ENCODE data around the gene DCST1.

DCST1 gene

DNA sequence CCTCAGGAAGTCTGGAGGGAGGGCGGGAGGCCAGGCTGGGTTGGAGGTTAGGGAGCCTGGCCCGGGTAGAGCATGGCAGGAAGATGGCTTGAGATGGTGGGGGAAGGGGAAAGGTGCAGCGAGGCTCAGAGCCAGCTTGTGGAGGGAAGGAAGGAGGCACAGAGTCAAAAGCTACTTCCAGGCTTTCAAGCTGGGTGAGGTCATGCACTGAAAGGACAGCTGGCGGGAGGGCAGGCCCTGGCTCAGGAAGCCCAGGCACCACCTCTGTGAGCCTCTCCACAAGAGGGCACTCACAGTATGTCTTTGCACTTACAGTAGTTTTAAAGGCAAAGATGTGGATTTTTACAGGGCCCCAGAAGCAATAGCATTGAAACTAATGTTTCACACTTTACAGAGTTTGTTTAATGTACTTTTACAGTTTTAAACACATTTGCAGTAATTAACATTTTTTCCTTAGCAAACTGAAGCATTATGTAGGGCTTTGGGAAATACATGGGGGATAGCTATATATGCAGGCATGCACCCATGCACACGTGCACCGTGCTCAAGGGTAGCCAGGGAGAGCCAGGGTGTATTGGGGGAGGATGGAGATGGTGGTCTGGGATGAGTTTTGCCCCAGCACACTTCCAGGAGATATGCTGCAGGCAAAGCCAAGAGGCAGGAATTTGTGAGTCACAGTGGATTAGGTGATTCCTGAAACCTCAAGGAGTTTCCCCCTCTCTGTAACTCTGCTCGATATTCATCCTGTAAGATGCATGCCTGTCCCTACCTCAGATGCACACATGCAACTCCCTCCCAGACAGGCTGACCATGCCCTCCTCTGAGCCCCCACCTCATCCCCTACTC is 11.4 kb downstream of the DCST1 start:
- H3K9me3 ChIP-seq (ENCODE audit: control insufficient read depth, low read length) = no peaks in the 10 kb centered on the region
- H3K36me3 ChIP-seq (ENCODE audit: control insufficient read depth, insufficient read depth, low read length) = no peaks in the 10 kb centered on the region
- peaks cover 23% of the 10 kb centered on the region for H3K4me1 ChIP-seq (ENCODE audit: control insufficient read depth, insufficient read depth, low read length)
- no peak overlapping the region for H3K27ac ChIP-seq (ENCODE audit: insufficient read depth, low read depth, low read length, poor library complexity, severe bottlenecking)
- 54 to 59% methylated on average over 7 of the region's 7 CpGs for WGBS, 2 experiments
- no peaks in the 10 kb centered on the region for H3K27me3 ChIP-seq (ENCODE audit: control insufficient read depth, insufficient read depth, low read length, poor library complexity, severe bottlenecking)
- no peak overlapping the region for H3K4me3 ChIP-seq (ENCODE audit: insufficient read depth, low read depth, low read length)

DNA sequence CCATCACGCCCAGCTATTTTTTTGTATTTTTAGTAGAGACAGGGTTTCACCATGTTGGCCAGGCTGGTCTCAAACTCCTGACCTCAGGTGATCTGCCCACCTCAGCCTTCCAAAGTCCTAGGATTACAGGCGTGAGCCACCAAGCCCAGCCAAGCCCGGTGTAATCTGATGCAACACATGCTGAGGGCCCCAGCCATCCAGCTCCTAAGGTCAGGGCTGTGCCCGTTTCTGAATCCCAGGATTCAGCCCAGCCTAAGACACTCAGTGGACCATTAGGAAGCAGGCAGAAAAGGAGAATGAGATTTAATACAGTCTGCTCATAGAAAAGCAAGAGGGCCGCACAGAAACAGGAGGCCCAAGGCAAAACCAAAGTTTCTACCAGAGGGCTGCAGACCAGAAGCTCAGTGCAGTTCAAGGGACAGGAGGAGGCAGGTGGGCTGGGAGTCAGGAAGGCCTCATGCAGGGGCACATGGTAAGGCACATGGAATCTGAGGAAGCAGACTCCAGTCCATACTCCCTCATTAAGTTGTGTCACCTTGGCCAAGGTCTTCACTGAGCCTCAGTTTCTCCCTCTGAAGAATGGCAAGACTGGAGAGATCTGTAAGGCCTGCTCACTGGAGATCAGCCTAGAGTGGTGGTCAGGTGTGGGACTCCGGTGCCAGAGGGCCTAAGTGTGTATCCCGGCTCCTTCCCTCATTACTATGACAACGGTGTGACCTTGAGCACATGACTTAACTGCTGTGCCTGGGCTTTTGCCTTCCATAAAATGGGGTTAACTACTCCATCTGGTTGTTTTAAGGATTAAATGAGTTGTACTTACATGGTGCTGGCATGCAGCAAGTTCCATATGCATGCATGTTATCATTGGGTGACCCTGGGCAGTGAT is 15.1 kb downstream of the DCST1 start:
- peaks cover 34% of the 10 kb centered on the region for H3K4me1 ChIP-seq (ENCODE audit: control insufficient read depth, insufficient read depth, low read length)
- H3K4me3 ChIP-seq (ENCODE audit: insufficient read depth, low read depth, low read length) = no peak overlapping the region
- no peaks in the 10 kb centered on the region for H3K9me3 ChIP-seq (ENCODE audit: control insufficient read depth, low read length)
- H3K27me3 ChIP-seq (ENCODE audit: control insufficient read depth, insufficient read depth, low read length, poor library complexity, severe bottlenecking) = peaks cover 22% of the 10 kb centered on the region
- WGBS, 2 experiments = 90% methylated on average over 8 of the region's 8 CpGs
- no peak overlapping the region for H3K27ac ChIP-seq (ENCODE audit: insufficient read depth, low read depth, low read length, poor library complexity, severe bottlenecking)
- H3K36me3 ChIP-seq (ENCODE audit: control insufficient read depth, insufficient read depth, low read length) = no peaks in the 10 kb centered on the region

DNA sequence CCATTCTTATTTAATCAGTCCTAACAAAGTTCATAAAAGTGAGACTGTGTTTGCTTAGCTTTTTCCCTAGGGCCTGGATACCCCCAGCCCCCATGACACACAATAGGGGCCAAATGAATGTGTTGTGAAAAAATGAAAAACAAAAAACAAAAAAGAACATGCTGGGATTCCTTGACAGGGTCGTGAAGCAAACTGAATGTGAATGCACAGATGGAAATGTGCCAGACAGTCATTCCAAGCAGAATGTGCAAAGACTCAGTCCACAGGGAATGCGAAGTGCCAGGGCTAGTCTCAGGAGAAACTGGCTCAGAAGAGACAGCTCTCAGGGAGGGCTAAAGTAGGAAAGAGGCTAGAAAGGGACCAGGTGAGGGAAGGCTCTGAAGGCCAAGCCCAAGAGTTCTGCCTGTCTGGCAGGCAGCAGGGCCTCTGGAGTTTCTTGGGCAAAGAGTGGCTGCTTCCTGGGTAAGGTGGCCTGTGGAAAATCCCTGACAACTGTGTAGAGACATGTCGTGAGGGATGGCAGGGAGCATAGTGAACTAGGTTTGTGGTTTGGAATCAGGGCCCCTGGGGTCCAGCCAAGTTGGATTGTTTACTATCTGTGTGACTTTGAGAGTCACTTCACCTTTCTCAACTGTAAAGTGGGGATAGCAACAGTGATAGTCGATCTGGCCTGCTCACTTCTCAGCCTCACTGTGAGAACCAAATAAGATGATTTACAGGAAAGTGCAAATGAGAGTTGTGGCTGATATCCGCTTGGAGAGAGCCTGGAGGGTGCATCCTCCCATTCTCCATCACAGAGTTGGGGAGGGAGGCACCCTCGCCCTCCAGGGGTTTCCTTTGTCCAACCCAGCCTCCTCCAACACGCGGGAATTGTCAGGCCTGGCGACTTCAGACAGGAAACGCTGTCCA is 16.3 kb downstream of the DCST1 start:
- peaks cover 22% of the 10 kb centered on the region for H3K27me3 ChIP-seq (ENCODE audit: control insufficient read depth, insufficient read depth, low read length, poor library complexity, severe bottlenecking)
- 35 to 39% methylated on average over 10 of the region's 10 CpGs for WGBS, 2 experiments
- H3K4me1 ChIP-seq (ENCODE audit: control insufficient read depth, insufficient read depth, low read length) = peaks cover 28% of the 10 kb centered on the region
- H3K36me3 ChIP-seq (ENCODE audit: control insufficient read depth, insufficient read depth, low read length) = no peaks in the 10 kb centered on the region
- peak overlapping the region; percentile 74 for H3K4me3 ChIP-seq (ENCODE audit: insufficient read depth, low read depth, low read length)
- H3K9me3 ChIP-seq (ENCODE audit: control insufficient read depth, low read length) = no peaks in the 10 kb centered on the region
- H3K27ac ChIP-seq (ENCODE audit: insufficient read depth, low read depth, low read length, poor library complexity, severe bottlenecking) = no peak overlapping the region

DNA sequence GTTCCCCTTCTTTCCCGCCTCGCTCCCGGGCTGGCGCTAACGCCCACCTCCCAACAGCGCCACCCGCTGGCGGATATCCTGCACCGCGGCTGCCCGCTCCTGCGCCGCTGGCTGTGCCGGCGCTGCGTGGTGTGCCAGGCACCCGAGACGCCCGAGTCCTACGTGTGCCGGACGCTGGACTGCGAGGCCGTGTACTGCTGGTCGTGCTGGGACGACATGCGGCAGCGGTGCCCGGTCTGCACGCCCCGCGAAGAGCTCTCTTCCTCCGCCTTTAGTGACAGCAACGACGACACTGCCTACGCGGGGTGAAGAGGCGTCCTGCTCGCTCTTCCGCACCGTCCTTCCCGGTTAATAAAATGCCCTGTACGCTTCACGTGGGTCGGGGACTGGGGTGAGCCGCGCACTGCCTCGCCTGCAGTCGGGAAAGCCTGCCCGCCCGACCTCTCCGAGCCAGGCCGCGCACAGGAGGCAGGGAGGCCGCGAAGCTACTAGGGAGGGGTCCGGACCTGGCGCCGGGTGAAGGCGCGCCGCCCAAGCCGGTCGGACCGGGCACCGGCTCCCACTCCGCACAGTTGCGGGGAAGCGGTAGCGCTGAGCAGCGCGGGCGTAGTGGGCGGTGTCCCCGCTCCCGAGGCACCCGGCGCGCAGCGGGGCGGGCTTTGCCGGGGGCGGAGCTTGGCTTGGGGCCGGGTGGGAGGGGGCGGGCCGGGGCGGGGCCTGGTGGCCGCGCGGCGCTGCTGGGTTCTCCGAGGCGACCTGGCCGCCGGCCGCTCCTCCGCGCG is 17.1 kb downstream of the DCST1 start, which contains the start of gene ADAM15:
TSS of gene ADAM15 (plus strand) at position 757 of the 782 bp plus-strand sequence. CDS start 71 bp downstream, outside the sequence.
- peak within 1 kb of the TSS; percentile 74 for H3K4me3 ChIP-seq (ENCODE audit: insufficient read depth, low read depth, low read length)
- peaks cover 25% of the 10 kb centered on the region for H3K4me1 ChIP-seq (ENCODE audit: control insufficient read depth, insufficient read depth, low read length)
- peaks cover 22% of the 10 kb centered on the region for H3K27me3 ChIP-seq (ENCODE audit: control insufficient read depth, insufficient read depth, low read length, poor library complexity, severe bottlenecking)
- WGBS, 2 experiments = 0% methylated on average over 99 of the region's 99 CpGs
- H3K9me3 ChIP-seq (ENCODE audit: control insufficient read depth, low read length) = no peaks in the 10 kb centered on the region
- no peaks in the 10 kb centered on the region for H3K36me3 ChIP-seq (ENCODE audit: control insufficient read depth, insufficient read depth, low read length)
- peak within 1 kb of the TSS; percentile 74 for H3K27ac ChIP-seq (ENCODE audit: insufficient read depth, low read depth, low read length, poor library complexity, severe bottlenecking)

DNA sequence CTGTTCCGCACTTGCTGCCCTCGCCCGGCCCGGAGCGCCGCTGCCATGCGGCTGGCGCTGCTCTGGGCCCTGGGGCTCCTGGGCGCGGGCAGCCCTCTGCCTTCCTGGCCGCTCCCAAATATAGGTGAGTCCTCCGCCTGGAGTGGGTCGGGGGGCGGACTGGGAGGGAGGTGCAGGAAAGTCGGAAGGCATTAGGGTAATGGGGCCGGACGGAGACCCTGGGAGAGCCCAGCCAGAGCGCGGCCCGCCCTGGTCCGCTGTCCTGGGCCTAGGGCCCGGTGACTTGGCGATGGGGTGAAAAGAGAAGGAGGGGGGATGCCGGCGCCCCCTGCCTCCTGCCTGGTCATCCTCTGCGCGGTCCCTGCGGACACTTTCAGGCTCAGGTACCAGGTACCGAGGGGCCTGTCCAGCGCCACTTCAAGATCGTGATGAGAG is 17.7 kb downstream of the DCST1 start:
- 1% methylated on average over 31 of the region's 31 CpGs for WGBS, 2 experiments
- Histone ChIP-seq H3K27me3 (ENCODE audit: control insufficient read depth, insufficient read depth, low read length, poor library complexity, severe bottlenecking) (peaks cover 22% of the 10 kb centered on the region), H3K36me3 (ENCODE audit: control insufficient read depth, insufficient read depth, low read length) (no peaks in the 10 kb centered on the region), H3K4me3 (ENCODE audit: insufficient read depth, low read depth, low read length) (peak overlapping the region; percentile 74), H3K27ac (ENCODE audit: insufficient read depth, low read depth, low read length, poor library complexity, severe bottlenecking) (no peak overlapping the region), H3K9me3 (ENCODE audit: control insufficient read depth, low read length) (no peaks in the 10 kb centered on the region), H3K4me1 (ENCODE audit: control insufficient read depth, insufficient read depth, low read length) (peaks cover 25% of the 10 kb centered on the region)

DNA sequence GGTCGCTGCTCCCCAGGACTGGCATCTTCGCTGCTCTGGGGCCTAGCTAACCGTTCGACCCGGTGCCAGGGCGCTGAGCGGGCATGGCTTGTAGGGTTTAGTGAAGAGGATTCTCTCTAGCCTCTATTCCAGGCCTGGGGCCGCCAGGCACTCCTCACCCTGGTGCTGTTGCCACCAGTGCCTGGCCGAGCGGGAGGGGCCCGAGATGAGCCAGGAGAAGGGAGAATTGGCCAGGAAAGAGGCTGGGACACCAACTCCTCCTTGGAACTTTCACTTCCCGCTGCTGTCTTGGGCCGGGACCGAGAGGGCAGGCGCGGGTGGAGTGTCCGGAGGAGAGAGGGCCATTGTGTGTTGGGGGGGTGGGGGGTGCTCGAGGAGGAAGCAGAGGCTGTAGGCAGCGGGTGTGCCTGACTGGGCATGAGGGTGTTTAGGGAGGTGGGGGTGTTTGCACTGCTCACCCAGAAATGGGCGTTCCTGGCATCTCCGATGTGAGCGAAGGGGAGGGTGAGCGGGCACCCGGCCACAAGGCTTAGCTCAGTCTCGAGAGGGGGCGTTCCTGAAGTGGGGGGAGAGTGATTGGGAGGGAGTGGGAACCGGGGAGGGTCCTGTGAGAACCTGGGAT is 18.3 kb downstream of the DCST1 start:
- peak overlapping the region; percentile 74 for H3K4me3 ChIP-seq (ENCODE audit: insufficient read depth, low read depth, low read length)
- H3K9me3 ChIP-seq (ENCODE audit: control insufficient read depth, low read length) = no peaks in the 10 kb centered on the region
- H3K27me3 ChIP-seq (ENCODE audit: control insufficient read depth, insufficient read depth, low read length, poor library complexity, severe bottlenecking) = peaks cover 22% of the 10 kb centered on the region
- H3K36me3 ChIP-seq (ENCODE audit: control insufficient read depth, insufficient read depth, low read length) = no peaks in the 10 kb centered on the region
- H3K27ac ChIP-seq (ENCODE audit: insufficient read depth, low read depth, low read length, poor library complexity, severe bottlenecking) = no peak overlapping the region
- WGBS, 2 experiments = 6% methylated on average over 27 of the region's 27 CpGs
- peaks cover 25% of the 10 kb centered on the region for H3K4me1 ChIP-seq (ENCODE audit: control insufficient read depth, insufficient read depth, low read length)

DNA sequence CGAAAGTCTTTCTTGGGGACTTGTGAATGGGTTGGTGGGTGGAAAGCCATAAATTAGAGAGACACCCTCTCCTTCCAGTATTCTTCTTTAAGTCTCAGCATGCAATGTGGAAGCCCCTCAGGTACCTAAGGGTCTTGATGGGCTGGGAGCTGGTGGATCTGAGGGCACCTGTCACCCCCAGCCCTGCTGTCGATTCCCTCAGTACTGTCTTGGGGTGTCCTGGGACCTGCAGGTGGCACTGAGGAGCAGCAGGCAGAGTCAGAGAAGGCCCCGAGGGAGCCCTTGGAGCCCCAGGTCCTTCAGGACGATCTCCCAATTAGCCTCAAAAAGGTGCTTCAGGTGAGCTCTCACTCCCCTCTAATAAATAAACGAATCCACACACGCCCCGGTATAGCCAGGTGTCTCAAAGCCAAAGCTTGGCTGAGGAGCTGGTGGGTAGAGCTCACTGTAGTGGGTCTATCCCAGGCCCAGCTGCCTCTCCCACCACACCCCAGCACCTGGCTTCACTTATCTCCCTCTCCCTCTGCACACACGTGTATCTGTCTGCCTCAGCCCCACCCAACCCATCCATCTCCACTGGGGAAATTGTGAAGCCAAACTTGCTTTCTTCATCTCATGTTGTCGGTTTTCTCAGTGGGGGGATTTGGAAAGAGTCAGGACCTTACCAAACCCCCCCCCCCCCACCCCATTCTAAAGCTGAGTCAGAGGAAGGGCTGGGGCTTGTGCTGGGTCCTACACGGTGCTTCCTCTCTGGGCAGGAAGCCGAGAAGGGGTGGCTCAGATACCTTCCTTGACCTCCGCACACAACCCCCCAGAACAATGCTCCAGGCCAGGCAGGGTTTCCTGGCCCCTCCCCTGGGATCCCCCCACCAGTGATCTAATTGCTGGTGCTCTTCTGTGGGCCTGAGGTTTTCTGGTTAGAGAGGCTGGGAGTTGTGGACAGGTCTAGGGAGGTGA is 19.1 kb downstream of the DCST1 start:
- Histone ChIP-seq H3K4me3 (ENCODE audit: insufficient read depth, low read depth, low read length) (peak overlapping the region; percentile 74), H3K4me1 (ENCODE audit: control insufficient read depth, insufficient read depth, low read length) (peaks cover 19% of the 10 kb centered on the region), H3K27ac (ENCODE audit: insufficient read depth, low read depth, low read length, poor library complexity, severe bottlenecking) (no peak overlapping the region), H3K36me3 (ENCODE audit: control insufficient read depth, insufficient read depth, low read length) (no peaks in the 10 kb centered on the region), H3K9me3 (ENCODE audit: control insufficient read depth, low read length) (no peaks in the 10 kb centered on the region), H3K27me3 (ENCODE audit: control insufficient read depth, insufficient read depth, low read length, poor library complexity, severe bottlenecking) (peaks cover 22% of the 10 kb centered on the region)
- 68 to 70% methylated on average over 11 to 12 of the region's 12 CpGs for WGBS, 2 experiments

DNA sequence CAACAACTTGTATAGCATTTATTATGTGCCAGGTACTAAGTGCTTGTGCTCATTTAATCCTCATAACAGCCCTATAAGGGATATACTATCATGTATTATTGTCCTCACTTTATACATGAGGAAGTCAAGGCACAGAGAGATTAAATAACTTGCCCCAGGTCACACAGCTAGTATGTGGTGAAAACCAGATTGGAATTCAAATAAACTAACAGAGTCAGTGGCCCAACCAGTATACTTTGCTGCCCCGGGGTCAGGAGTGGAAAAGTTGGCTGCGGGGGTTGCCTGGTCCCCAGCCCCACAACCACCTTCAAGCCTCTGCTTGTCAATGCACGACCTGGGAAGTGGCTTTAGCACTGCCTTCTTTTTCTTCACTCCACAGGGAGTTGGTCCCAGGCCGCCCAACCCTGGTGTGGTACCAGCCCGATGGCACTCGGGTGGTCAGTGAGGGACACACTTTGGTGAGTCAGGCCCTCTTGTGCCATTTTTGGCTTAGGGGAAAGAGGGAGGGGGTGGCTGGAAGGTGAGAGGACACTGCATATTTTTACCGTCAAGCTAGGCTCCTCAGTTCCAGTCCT is 20.0 kb downstream of the DCST1 start:
- no peak overlapping the region for H3K27ac ChIP-seq (ENCODE audit: insufficient read depth, low read depth, low read length, poor library complexity, severe bottlenecking)
- H3K9me3 ChIP-seq (ENCODE audit: control insufficient read depth, low read length) = no peaks in the 10 kb centered on the region
- peaks cover 22% of the 10 kb centered on the region for H3K27me3 ChIP-seq (ENCODE audit: control insufficient read depth, insufficient read depth, low read length, poor library complexity, severe bottlenecking)
- no peaks in the 10 kb centered on the region for H3K36me3 ChIP-seq (ENCODE audit: control insufficient read depth, insufficient read depth, low read length)
- peaks cover 15% of the 10 kb centered on the region for H3K4me1 ChIP-seq (ENCODE audit: control insufficient read depth, insufficient read depth, low read length)
- H3K4me3 ChIP-seq (ENCODE audit: insufficient read depth, low read depth, low read length) = no peak overlapping the region
- 92 to 93% methylated on average over 7 of the region's 7 CpGs for WGBS, 2 experiments

Data from ectodermal cell (in vitro differentiated cells).